ENCODE results near the gene ADGRD1. TPM values are rescaled to one million over a fixed set of nuclear protein-coding genes. Genes with fewer than 3 reads are reported as not detected.
A peak's percentile ranks its signal among the peaks of the same experiment; 100 is the strongest.

Gene ADGRD1
- polyA plus RNA-seq, 1 donor: 84.8 TPM

DNA sequence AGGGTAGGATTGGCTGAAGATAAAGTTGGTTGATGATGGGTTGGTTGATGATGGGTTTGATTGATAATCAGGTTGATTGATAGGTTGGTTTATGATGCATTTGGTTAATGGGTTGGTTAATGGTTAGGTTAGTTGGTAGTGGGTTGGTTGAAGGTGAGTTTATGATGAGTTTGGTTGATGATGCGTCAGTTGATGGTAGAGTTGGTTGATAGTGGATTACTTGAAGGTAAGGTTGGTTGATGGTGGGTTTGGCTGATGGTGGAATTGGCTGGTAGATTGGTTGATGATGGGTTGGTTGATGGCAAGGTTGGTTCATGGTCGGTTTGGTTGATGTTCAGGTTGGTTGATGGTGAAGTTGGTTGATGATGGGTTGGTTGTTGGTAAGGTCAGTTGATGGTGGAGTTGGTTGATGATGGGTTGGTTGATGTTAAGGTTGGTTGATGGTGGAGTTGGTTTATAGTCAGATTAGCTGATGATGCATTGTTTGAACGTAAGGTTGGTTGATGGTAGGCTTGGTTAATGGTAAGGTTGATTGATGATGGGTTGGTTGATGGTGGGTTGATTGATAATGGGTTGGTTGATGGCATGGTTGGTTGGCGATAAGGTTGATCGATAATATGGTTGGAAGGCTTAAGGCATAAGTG, 146.4 kb downstream of the ADGRD1 start:
- Histone ChIP-seq H3K4me1 (ENCODE audit: control insufficient read depth, insufficient read depth, low read length) (peaks cover 5% of the 10 kb centered on the region), H3K36me3 (ENCODE audit: control insufficient read depth, insufficient read depth, low read length) (peaks cover 14% of the 10 kb centered on the region), H3K27ac (ENCODE audit: low read length) (no peak overlapping the region), H3K4me3 (ENCODE audit: low read length) (no peak overlapping the region), H3K27me3 (ENCODE audit: control insufficient read depth, insufficient read depth, low read length) (no peaks in the 10 kb centered on the region), H3K9me3 (ENCODE audit: control insufficient read depth, low read depth, low read length) (peaks cover 5% of the 10 kb centered on the region)
- 100% methylated on average over 2 of the region's 5 CpGs for WGBS (ENCODE audit: insufficient coverage, low lambda C conversion rate)
- DNase-seq: no peak

DNA sequence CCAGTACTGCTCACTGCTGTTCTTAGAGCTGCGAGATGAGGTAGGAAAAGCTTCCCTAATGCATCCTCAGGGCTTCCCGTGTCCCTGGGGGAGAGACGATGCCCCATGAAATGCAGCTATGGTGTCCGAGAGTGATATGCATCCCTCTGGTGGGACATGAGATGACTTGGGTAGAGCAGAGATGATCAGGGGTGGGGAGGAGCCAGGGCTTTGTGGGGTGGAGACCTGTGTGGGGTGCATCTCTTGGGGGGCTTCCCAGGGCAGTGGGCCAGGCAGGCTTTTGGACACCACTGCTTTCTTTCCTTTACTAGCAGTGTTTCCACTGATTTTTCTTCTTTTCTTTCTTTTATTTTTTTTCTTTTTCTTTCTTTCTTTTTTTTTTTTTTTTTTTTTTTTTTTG, 147.3 kb downstream of the ADGRD1 start:
- Histone ChIP-seq H3K4me1 (ENCODE audit: control insufficient read depth, insufficient read depth, low read length) (peaks cover 5% of the 10 kb centered on the region), H3K4me3 (ENCODE audit: low read length) (no peak overlapping the region), H3K27me3 (ENCODE audit: control insufficient read depth, insufficient read depth, low read length) (no peaks in the 10 kb centered on the region), H3K27ac (ENCODE audit: low read length) (no peak overlapping the region), H3K36me3 (ENCODE audit: control insufficient read depth, insufficient read depth, low read length) (peaks cover 22% of the 10 kb centered on the region), H3K9me3 (ENCODE audit: control insufficient read depth, low read depth, low read length) (peaks cover 5% of the 10 kb centered on the region)
- no peak for DNase-seq
- no CpG with 5 or more reads among the region's 4 CpGs for WGBS (ENCODE audit: insufficient coverage, low lambda C conversion rate)

DNA sequence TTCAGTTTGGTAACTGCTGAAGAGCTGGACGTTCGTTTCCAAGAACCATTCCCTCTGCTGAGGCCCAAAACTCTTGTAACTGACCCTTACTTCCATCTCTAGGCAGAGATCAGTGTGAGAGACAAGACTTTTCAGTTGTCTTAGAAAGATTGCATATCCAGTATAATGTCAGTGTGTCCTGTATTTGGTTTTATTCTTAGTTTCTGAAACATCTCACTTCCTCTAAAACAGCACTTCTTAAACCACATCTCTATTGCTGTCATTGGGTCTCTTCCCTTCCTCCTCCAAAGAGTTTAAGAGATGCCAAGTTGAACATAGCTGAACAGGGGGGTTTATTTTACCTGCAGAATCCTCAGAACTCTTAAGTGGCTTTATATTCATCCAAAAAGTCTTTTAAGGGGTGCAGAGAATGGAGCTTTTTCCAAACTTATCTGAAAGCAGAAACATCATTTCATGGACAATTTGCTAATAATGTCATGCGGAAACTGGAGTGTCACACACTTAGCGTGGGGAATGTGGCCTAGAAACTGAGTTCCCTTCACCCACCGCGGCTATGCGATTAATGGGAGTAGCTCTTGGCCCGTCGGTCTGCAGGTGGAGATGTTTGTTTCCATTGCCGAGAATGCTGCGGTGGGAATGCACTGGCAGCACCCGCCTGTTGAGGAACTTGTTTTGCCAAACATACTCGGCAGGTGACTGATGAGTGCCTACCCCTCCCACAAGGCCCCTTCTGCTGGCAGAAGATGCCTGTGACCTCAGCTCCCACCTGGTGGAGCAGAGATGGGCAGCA, 148.2 kb downstream of the ADGRD1 start:
- no peak overlapping the region for H3K4me3 ChIP-seq (ENCODE audit: low read length)
- no peak overlapping the region for H3K27ac ChIP-seq (ENCODE audit: low read length)
- no peaks in the 10 kb centered on the region for H3K27me3 ChIP-seq (ENCODE audit: control insufficient read depth, insufficient read depth, low read length)
- peaks cover 30% of the 10 kb centered on the region for H3K36me3 ChIP-seq (ENCODE audit: control insufficient read depth, insufficient read depth, low read length)
- peaks cover 5% of the 10 kb centered on the region for H3K4me1 ChIP-seq (ENCODE audit: control insufficient read depth, insufficient read depth, low read length)
- H3K9me3 ChIP-seq (ENCODE audit: control insufficient read depth, low read depth, low read length): peaks cover 5% of the 10 kb centered on the region
- WGBS (ENCODE audit: insufficient coverage, low lambda C conversion rate): no CpG with 5 or more reads among the region's 13 CpGs
- no peak for DNase-seq

DNA sequence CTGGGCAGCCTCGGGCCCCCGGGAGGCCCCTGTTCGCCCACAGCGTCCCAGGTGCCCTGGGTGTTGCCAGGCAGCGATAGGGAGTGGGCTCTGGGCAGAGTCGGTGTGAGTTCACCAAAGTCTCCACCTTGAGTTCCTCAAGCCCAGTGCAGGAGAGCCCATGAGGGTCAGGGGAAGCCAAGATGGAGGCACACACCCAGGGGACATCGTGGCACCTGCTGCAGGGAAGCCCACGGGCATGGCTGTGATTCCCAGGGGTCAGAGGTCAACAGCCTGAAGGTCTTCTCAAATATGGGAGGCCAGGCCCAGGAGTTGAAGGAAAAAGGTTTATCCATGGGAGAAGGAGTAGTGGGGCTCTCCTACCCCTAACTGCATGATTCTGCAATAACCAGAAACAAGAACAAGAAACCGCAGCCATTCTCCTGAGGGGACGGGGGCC, 148.8 kb downstream of the ADGRD1 start:
- H3K4me3 ChIP-seq (ENCODE audit: low read length): no peak overlapping the region
- WGBS (ENCODE audit: insufficient coverage, low lambda C conversion rate): no CpG with 5 or more reads among the region's 10 CpGs
- H3K27ac ChIP-seq (ENCODE audit: low read length): no peak overlapping the region
- no peak for DNase-seq
- H3K36me3 ChIP-seq (ENCODE audit: control insufficient read depth, insufficient read depth, low read length): peaks cover 36% of the 10 kb centered on the region
- H3K4me1 ChIP-seq (ENCODE audit: control insufficient read depth, insufficient read depth, low read length): peaks cover 5% of the 10 kb centered on the region
- peaks cover 5% of the 10 kb centered on the region for H3K9me3 ChIP-seq (ENCODE audit: control insufficient read depth, low read depth, low read length)
- H3K27me3 ChIP-seq (ENCODE audit: control insufficient read depth, insufficient read depth, low read length): no peaks in the 10 kb centered on the region

DNA sequence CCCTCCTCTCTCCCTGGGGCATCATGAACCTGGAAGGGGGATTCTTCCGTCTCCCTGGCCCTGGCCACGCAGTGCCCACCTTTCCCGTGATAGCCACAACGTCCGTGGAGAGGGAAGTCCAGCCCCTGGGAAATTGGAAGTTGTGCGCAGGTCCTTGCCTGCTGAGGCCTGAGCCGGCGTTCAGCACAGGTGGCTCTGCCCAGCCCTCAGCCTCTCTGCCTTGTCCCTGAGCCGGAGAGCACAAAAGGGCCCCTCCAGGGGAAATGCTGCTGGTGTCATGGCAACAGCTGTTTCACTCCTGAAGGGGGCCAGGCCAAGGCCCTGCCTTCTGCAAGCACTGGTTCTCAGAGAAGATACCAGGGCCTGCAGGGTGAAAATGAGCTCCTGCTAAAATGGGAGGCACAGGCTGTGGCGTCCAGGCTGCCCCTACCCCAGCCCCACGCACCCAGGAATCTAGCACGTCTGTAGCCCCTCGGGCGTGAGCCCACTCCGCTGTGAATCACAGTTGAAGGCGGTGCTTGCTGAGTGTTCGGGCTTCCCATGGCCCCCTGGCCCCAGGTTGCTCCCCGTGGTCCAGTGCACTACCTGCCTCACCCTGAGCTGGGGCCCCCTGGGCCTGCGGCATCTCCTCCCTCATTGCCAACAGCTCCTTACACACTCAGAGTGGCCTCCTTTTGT, 149.4 kb downstream of the ADGRD1 start:
- H3K27ac ChIP-seq (ENCODE audit: low read length): no peak overlapping the region
- H3K4me1 ChIP-seq (ENCODE audit: control insufficient read depth, insufficient read depth, low read length): peaks cover 5% of the 10 kb centered on the region
- H3K36me3 ChIP-seq (ENCODE audit: control insufficient read depth, insufficient read depth, low read length): peaks cover 42% of the 10 kb centered on the region
- no peak overlapping the region for H3K4me3 ChIP-seq (ENCODE audit: low read length)
- no peak for DNase-seq
- no peaks in the 10 kb centered on the region for H3K27me3 ChIP-seq (ENCODE audit: control insufficient read depth, insufficient read depth, low read length)
- WGBS (ENCODE audit: insufficient coverage, low lambda C conversion rate): no CpG with 5 or more reads among the region's 19 CpGs
- peaks cover 5% of the 10 kb centered on the region for H3K9me3 ChIP-seq (ENCODE audit: control insufficient read depth, low read depth, low read length)

- Histone ChIP-seq H3K4me3 (ENCODE audit: low read length) (no peak overlapping the region), H3K27me3 (ENCODE audit: control insufficient read depth, insufficient read depth, low read length) (no peaks in the 10 kb centered on the region), H3K4me1 (ENCODE audit: control insufficient read depth, insufficient read depth, low read length) (peaks cover 5% of the 10 kb centered on the region), H3K27ac (ENCODE audit: low read length) (no peak overlapping the region), H3K9me3 (ENCODE audit: control insufficient read depth, low read depth, low read length) (peaks cover 5% of the 10 kb centered on the region), H3K36me3 (ENCODE audit: control insufficient read depth, insufficient read depth, low read length) (peaks cover 41% of the 10 kb centered on the region)
- no peak for DNase-seq
- WGBS (ENCODE audit: insufficient coverage, low lambda C conversion rate): no CpG with 5 or more reads among the region's 35 CpGs
Measured at GRCh38 chr12:131103669-131104462, 150.2 kb downstream of the ADGRD1 start.

GRCh38 chr12:131104463-131105350, 151.0 kb downstream of the ADGRD1 start:
- Histone ChIP-seq H3K4me1 (ENCODE audit: control insufficient read depth, insufficient read depth, low read length) (peaks cover 5% of the 10 kb centered on the region), H3K9me3 (ENCODE audit: control insufficient read depth, low read depth, low read length) (peaks cover 5% of the 10 kb centered on the region), H3K36me3 (ENCODE audit: control insufficient read depth, insufficient read depth, low read length) (peaks cover 36% of the 10 kb centered on the region), H3K27me3 (ENCODE audit: control insufficient read depth, insufficient read depth, low read length) (no peaks in the 10 kb centered on the region), H3K27ac (ENCODE audit: low read length) (no peak overlapping the region), H3K4me3 (ENCODE audit: low read length) (no peak overlapping the region)
- peak; percentile 62 to 71 for DNase-seq
- no CpG with 5 or more reads among the region's 32 CpGs for WGBS (ENCODE audit: insufficient coverage, low lambda C conversion rate)

DNA sequence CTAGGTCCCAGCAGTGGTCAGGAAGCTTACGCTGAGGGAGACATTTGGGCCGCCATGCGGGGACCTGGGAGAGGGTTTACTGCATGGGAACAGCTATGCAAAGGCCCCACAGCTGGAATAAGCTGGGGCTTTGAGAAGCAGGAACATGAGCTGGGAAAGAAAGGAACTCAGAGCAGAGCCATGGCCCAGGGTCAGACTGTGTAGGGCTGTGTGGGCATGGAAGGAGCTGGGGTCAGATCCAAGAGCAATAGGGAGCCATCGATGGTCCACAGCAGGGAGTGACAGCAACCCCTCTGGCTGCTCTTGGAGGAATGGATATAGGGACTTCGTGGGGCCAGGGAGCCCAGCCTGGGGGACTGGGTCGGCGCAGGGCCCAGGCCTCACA, 151.6 kb downstream of the ADGRD1 start:
- Histone ChIP-seq H3K4me1 (ENCODE audit: control insufficient read depth, insufficient read depth, low read length) (peaks cover 5% of the 10 kb centered on the region), H3K27ac (ENCODE audit: low read length) (no peak overlapping the region), H3K27me3 (ENCODE audit: control insufficient read depth, insufficient read depth, low read length) (no peaks in the 10 kb centered on the region), H3K36me3 (ENCODE audit: control insufficient read depth, insufficient read depth, low read length) (peaks cover 36% of the 10 kb centered on the region), H3K4me3 (ENCODE audit: low read length) (no peak overlapping the region), H3K9me3 (ENCODE audit: control insufficient read depth, low read depth, low read length) (peaks cover 1% of the 10 kb centered on the region)
- WGBS (ENCODE audit: insufficient coverage, low lambda C conversion rate): no CpG with 5 or more reads among the region's 7 CpGs
- DNase-seq: no peak

DNA sequence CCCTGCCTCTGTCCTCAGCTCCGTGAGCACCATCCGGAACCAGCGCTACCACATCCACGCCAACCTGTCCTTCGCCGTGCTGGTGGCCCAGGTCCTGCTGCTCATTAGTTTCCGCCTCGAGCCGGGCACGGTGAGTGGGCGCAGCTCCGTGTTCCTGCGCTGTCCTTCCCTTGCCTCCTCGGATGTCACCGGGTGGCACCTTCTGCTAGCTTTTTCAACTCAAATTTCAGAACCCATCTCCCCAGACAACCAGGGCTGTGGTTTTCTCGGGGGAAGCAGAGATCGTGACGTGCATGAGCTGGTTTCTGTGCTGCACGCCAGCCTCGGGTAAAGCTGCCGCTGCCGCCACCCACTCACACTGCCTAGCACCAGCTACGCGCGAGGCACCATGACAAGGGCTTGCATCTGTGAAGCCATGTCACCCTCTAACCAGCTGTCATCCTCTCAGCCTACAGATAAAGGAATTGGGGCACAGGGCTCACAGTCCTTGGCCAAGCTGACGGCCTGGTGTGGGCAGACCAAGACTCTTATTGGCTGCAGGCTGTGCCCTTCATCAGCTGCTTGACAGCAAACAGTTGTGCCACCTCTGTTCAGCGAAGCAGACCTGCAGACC, 152.1 kb downstream of the ADGRD1 start:
- H3K27me3 ChIP-seq (ENCODE audit: control insufficient read depth, insufficient read depth, low read length): no peaks in the 10 kb centered on the region
- H3K4me1 ChIP-seq (ENCODE audit: control insufficient read depth, insufficient read depth, low read length): peaks cover 5% of the 10 kb centered on the region
- H3K4me3 ChIP-seq (ENCODE audit: low read length): no peak overlapping the region
- H3K36me3 ChIP-seq (ENCODE audit: control insufficient read depth, insufficient read depth, low read length): peaks cover 36% of the 10 kb centered on the region
- no peak overlapping the region for H3K27ac ChIP-seq (ENCODE audit: low read length)
- no peak for DNase-seq
- no peaks in the 10 kb centered on the region for H3K9me3 ChIP-seq (ENCODE audit: control insufficient read depth, low read depth, low read length)
- WGBS (ENCODE audit: insufficient coverage, low lambda C conversion rate): no CpG with 5 or more reads among the region's 27 CpGs

Data from large intestine (tissue), 3 donors.